GM18870 (cell line): ENCODE data around the gene RGS13.
A peak's percentile ranks its signal among the peaks of the same experiment; 100 is the strongest.

ENCODE experiments used
- ATAC-seq: cut with Tn5 transposase; IDR thresholded peaks from one replicate; pipeline ENCODE4 v1.9.1; 2021; ENCODE audit warnings: moderate library complexity; ENCODE audit not compliant: unreplicated experiment

RGS13 gene

DNA sequence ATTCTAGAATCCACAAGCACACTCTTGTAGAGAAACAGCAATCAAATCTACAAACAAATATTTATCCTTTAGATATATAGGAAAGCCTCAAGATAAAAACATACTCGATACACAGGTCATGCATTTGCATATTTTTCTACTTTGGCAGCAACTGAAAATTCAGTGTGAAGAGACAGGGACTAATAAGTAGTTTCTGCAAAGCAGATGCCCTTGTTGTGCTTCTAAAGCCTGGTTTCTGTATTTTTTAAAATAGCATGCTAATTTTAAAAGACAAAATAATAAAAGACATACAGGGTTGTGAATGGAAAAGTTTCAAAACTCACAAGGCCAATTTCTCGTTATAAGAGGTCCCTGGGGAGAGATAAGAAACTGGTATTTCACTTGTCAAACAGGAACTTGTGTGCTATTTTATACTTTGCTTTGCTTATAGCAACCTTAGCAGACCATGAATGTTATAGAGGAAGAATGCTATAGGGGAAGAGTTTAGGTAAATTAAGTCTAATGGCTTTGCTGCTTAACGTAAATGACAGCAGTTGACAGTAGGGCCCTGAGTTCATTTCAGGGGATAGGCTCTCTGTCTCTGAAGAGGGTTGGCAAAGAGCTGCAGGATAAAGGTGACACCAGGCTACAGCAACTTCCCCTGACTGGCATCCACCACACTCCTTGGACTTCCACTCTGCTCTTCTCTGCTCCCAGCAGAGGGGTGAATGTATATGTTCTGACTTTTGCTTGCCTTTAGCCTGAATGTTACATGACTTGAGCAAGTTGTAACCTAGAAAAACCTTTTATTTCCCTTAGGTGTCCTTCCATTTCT is 9.4 kb upstream of the RGS13 start:
- peak; percentile 86 for ATAC-seq

DNA sequence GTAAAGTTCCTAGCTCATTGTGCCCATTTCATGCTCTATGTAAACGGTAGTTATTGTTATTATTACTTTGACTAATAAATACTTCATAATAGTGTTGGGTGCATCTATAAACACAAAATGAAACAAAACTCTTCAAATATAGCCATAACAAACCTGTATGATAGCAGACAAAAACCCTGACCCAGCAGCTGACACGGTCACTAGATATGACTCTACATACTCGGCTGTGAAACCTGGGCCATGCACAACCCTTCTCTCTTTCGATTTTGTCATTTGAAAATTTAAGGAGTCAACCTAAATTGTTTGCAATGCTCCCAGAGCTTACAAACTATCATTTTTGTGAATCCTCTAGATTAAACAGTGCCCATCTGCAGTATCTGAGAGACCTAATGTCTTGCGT is 8.0 kb upstream of the RGS13 start:
- ATAC-seq: peak; percentile 60

GRCh38 chr1:192628396-192629057 is 7.4 kb upstream of the RGS13 start:
- no peak for ATAC-seq

DNA sequence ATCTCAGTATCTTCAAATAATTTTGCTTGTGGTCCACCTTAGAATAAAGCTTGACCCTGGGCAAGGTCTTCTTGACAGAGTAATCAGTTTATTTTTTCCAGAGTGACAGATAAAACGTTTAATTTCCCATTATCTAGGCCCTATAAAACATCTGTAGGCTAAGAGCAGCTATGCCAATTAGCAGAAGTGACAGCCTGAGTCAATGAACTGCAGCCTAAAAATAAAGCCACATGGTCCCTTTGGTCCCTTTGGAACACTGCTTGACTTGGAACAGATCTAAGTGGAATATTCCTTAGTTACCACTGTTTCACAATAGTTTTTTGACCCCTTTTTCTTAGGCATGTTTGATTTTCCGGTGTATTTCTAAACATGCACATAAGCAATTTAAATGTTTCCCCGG is 6.3 kb upstream of the RGS13 start:
- ATAC-seq: no peak

- no peak for ATAC-seq
Measured at GRCh38 chr1:192630521-192631287, 5.2 kb upstream of the RGS13 start.

DNA sequence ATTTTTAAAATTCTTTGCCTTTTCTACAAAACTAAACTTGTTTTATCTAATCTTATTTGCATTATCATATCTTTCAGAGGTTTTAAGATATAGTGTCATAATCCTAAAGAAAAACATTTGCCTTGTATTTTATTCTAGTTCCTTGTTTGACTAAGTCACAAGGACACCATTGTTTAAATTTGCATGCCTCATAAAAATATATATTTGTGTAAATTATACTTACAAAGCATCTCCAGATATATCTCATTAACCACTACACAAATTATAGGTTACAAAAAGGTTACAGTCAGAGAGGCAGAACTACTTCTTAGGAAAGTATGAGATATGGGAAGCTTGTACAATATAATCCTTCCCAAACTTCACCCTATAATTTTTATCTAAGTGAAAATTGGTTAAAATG is 4.2 kb upstream of the RGS13 start:
- no peak for ATAC-seq

GRCh38 chr1:192632188-192632587 is 3.8 kb upstream of the RGS13 start:
- ATAC-seq: no peak

DNA sequence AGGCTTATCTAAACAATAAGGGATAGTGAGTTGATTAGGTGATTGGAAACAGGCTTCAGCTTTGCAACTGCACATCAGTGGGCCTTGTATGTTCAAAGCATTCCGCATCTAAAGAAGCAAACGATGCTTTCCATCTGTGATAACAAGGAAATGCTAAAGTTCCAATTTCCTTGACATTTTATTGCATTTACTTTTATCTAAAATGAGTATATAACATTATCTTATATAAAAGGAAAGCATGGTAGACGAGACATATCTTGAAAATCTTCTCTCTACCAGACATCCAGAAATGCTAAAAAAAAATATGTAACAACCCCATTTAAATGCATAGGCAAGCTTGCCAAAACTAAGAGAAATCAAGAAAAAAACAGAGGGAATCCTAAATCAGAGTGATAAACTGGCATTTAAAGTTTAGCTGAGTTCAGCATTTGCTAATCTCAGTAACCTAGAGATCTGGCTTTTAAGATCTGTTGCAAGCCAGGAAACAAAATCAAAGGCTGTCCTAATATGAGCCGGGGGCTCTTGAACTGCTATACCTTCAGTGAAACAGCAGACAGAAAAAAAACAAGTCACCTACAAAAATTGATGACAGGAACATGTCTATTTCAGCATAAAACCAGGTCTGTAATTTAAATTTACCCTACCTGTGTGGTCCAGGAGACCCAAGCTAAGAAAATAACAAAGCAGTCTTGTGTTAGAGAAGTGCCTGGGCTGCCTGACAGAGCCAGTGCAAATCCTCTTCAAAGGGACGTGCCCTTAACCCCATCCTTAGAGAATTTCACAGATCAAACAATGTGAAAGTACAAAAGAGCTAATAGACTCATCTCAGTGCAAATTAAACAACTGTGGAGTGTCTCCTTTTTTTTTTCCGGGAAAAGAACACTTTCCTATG is 3.1 kb upstream of the RGS13 start:
- ATAC-seq: no peak

- no peak for ATAC-seq
Measured at GRCh38 chr1:192633533-192634253, 2.3 kb upstream of the RGS13 start.

- ATAC-seq: no peak
Measured at GRCh38 chr1:192635041-192635440, 906 bp upstream of the RGS13 start.

DNA sequence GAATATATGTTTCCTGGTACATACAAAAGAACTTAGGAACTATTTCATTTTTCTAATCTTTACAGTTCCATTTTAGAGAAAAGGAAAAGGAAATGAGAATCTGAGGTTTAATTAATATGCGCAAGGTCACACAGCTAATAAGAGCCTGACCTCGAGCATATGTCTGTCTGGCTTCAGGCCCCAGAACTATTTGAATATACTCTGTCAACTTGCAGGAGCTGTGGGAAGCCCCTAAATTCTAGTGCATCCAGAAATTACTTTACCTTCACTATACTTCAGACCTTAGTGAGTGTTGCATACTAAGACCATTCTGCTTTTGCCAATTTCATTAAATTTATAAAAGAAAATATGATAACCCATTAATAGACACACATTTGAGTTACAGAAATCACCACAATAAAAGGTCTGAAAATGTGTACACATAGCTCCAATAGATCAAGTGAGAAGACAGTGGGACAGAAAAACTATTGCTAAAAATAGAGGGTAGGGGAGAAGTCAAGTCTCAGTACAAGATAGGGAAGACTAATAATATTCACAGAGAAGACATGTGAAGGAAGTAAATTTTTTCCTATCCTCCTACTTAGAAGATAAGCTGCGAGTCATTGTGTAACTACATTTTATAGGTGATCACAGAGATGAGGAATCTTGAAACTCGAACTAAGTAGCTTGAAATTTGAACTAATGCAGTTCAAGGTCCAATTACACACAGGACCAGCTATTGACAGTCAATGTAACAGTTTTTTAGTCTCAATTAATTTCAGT is 3.8 kb downstream of the RGS13 start:
- ATAC-seq: peak; percentile 97

- no peak for ATAC-seq
Measured at GRCh38 chr1:192652159-192652558, 16.2 kb downstream of the RGS13 start.

DNA sequence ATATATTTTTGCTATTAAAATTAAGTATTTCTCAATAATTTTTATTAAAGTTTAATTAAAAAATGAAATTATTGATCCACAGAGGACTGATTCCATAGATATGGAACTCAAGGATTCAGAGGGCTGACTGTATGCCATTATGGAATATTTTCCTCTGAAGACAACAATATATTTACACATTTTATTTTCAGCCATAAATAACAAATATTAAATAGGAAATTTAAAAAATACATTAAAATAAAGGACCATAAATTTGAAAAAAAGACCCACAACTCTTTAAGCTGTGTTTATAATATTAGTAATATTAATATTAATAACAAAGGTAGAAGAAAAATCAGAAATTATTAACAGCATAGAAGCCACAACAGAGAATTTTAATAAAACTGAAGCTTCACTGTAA is 18.2 kb downstream of the RGS13 start:
- no peak for ATAC-seq

DNA sequence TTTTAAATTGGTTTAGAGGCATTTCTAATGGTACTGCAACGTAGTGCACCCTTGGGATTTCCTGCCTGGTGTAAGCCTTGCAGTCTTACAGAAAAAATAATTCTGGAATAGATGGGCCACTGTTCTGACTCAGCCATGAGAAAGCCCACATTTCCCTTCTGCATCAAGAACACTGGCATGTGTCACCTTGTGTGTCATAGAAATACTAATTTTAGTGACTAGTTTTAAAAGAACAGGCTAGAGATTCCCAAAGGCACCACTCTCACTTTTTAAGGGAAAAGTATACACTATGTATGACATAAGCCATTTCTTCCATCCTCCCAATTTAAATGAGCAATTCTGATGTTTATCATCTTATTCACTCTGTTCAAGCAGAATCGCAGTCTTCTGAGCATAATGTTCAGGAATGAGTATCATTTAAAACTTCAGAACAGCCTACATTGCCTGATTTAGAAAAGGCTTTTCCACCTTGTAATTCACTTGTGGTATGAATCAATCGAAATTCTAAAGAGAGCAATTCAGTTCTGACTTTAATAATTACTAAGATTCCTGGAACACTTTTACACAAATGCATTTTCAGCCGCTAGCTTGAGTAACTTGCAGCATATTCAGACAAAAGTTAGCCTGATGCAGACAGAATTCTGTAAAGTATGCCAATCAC is 18.8 kb downstream of the RGS13 start:
- no peak for ATAC-seq

DNA sequence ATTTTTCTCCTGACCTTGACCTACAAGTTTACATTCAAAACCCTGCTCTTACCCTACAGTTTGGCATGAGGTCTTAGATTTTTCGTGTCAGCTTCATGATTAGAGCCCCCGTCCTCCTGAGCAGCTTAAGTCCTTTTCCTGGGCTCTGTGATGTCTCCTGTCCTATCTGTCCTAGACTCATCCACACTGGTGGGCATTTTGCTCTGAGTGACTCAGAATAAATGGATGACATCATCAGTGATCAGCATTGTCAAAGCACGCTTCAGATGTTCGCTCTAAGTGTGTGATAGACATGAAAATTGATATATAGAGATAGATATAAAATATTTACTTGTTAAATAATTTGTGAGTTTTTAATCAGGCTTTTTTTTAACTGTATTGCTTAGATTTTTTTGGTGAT is 21.8 kb downstream of the RGS13 start:
- ATAC-seq: no peak

GRCh38 chr1:192658255-192658654 is 22.3 kb downstream of the RGS13 start:
- ATAC-seq: no peak

GRCh38 chr1:192660613-192661012 is 24.7 kb downstream of the RGS13 start:
- no peak for ATAC-seq

GRCh38 chr1:192668409-192668983 is 32.5 kb downstream of the RGS13 start:
- ATAC-seq: no peak

GRCh38 chr1:192669174-192669573 is 33.2 kb downstream of the RGS13 start:
- ATAC-seq: no peak
